Sigmoid colon (tissue), 4 donors: ENCODE data around the gene P3H2.

Source experiments
- POLR2A ChIP-seq, 2 donors: fragments of 450-650 bp; IDR thresholded peaks; one replicate each; pipeline ENCODE4 v1.6.1; 2016; ENCODE audit warnings: antibody characterized with exemption in 2 of 2, mild to moderate bottlenecking in 2 of 2, moderate library complexity in 2 of 2
- POLR2AphosphoS5 ChIP-seq, 4 donors: sonication (generic); formaldehyde crosslinking; IDR thresholded peaks; one replicate each; pipeline ENCODE4 v1.6.1; 2017; ENCODE audit warnings: antibody characterized with exemption in 4 of 4
- TF ChIP-seq, protein P1 (sequence below), 4 experiments: fragments of 450-650 bp in 3 of 4; fragments of 200-600 bp in 1 of 4; IDR thresholded peaks; one replicate each; pipeline ENCODE4 v1.5.1; 2016 to 2019; ENCODE audit warnings: antibody characterized with exemption in 4 of 4, mild to moderate bottlenecking in 3 of 4, moderate library complexity in 2 of 4

- TF ChIP-seq POLR2AphosphoS5 (IDR thresholded peaks at IDR 0.05) = no peak
- TF ChIP-seq, protein P1, sequence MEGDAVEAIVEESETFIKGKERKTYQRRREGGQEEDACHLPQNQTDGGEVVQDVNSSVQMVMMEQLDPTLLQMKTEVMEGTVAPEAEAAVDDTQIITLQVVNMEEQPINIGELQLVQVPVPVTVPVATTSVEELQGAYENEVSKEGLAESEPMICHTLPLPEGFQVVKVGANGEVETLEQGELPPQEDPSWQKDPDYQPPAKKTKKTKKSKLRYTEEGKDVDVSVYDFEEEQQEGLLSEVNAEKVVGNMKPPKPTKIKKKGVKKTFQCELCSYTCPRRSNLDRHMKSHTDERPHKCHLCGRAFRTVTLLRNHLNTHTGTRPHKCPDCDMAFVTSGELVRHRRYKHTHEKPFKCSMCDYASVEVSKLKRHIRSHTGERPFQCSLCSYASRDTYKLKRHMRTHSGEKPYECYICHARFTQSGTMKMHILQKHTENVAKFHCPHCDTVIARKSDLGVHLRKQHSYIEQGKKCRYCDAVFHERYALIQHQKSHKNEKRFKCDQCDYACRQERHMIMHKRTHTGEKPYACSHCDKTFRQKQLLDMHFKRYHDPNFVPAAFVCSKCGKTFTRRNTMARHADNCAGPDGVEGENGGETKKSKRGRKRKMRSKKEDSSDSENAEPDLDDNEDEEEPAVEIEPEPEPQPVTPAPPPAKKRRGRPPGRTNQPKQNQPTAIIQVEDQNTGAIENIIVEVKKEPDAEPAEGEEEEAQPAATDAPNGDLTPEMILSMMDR (IDR thresholded peaks at IDR 0.05) = no peak
- TF ChIP-seq POLR2A (IDR thresholded peaks at IDR 0.05) = no peak
These were observed 211.1 kb downstream of the P3H2 start for GRCh38 chr3:189909573-189909972.
